ENCODE data around the gene ESCO1.
"Not testable (repeated sequence)": the region's sequence is repeated elsewhere in the genome, so short reads cannot be mapped to it uniquely, and the experiment has no call there.

ESCO1 gene

GRCh38 chr18:21600526-21601410 lies at the start of gene ESCO1:
TSS of gene ESCO1 (minus strand) at chr18:21600704. CDS start at chr18:21574843, 25,861 bp downstream.
- peak; percentile 96 for DNase-seq (ENCODE audit: low read depth in 2 of 2)

- not testable (repeated sequence) for DNase-seq (ENCODE audit: low read depth in 2 of 2)
Measured at GRCh38 chr18:21640375-21640774, 39.9 kb upstream of the ESCO1 start.

GRCh38 chr18:21638822-21639221 lies 38.3 kb upstream of the ESCO1 start:
- DNase-seq (ENCODE audit: low read depth in 2 of 2): no peak

GRCh38 chr18:21636769-21637168 lies 36.3 kb upstream of the ESCO1 start:
- no peak for DNase-seq (ENCODE audit: low read depth in 2 of 2)

GRCh38 chr18:21634588-21635199 lies 34.2 kb upstream of the ESCO1 start:
- no peak for DNase-seq (ENCODE audit: low read depth in 2 of 2)

- DNase-seq (ENCODE audit: low read depth in 2 of 2): no peak
Measured at GRCh38 chr18:21632393-21632792, 31.9 kb upstream of the ESCO1 start.

GRCh38 chr18:21629089-21629832 lies 28.8 kb upstream of the ESCO1 start:
- DNase-seq (ENCODE audit: low read depth in 2 of 2): no peak

GRCh38 chr18:21621640-21622039 lies 21.1 kb upstream of the ESCO1 start:
- DNase-seq (ENCODE audit: low read depth in 2 of 2): not testable (repeated sequence)

- peak; percentile 70 to 71 for DNase-seq (ENCODE audit: low read depth in 2 of 2)
Measured at GRCh38 chr18:21612125-21613039, 11.9 kb upstream of the ESCO1 start, which contains the start of gene SNRPD1. TSS of gene SNRPD1 (plus strand) at chr18:21612314. CDS start at chr18:21612430, 116 bp downstream.

- not testable (repeated sequence) for DNase-seq (ENCODE audit: low read depth in 2 of 2)
Measured at GRCh38 chr18:21611401-21612124, 11.1 kb upstream of the ESCO1 start.

- no peak for DNase-seq (ENCODE audit: low read depth in 2 of 2)
Measured at GRCh38 chr18:21605213-21605612, 4.7 kb upstream of the ESCO1 start.

- no peak for DNase-seq (ENCODE audit: low read depth in 2 of 2)
Measured at GRCh38 chr18:21604671-21605070, 4.2 kb upstream of the ESCO1 start.

- no peak for DNase-seq (ENCODE audit: low read depth in 2 of 2)
Measured at GRCh38 chr18:21602299-21602587, 1.7 kb upstream of the ESCO1 start.

GRCh38 chr18:21599585-21600525 lies 649 bp downstream of the ESCO1 start:
- no peak for DNase-seq (ENCODE audit: low read depth in 2 of 2)

- no peak for DNase-seq (ENCODE audit: low read depth in 2 of 2)
Measured at GRCh38 chr18:21598726-21599584, 1.5 kb downstream of the ESCO1 start.

GRCh38 chr18:21597620-21598019 lies 2.9 kb downstream of the ESCO1 start:
- no peak for DNase-seq (ENCODE audit: low read depth in 2 of 2)

- DNase-seq (ENCODE audit: low read depth in 2 of 2): no peak
Measured at GRCh38 chr18:21593540-21594257, 6.8 kb downstream of the ESCO1 start.

- DNase-seq (ENCODE audit: low read depth in 2 of 2): not testable (repeated sequence)
Measured at GRCh38 chr18:21592361-21592760, 8.1 kb downstream of the ESCO1 start.
